Thoracic aorta (tissue), 2 donors: ENCODE results near the gene PRDM15. TPM values are rescaled to one million over a fixed set of nuclear protein-coding genes. Genes with fewer than 3 reads are reported as not detected.

Source experiments
- ATAC-seq: fragments of 150-250 bp; one replicate; pipeline ENCODE4 v1.8.0; 2017; ENCODE audit warnings: low read depth; ENCODE audit not compliant: insufficient number of reproducible peaks, low FRiP score
- DNase-seq: peaks from one replicate; pipeline ENCODE4 v3.0.0-alpha.2; 2020; ENCODE audit warnings: low spot score
- H3K27ac ChIP-seq, 2 donors: fragments of 200-600 bp; sonication (generic); 1 replicate in 1 of 2; 2 replicates in 1 of 2; pipeline ENCODE4 v1.5.1; 2016; ENCODE audit warnings: mild to moderate bottlenecking in 2 of 2, moderate library complexity in 2 of 2
- H3K27me3 ChIP-seq: fragments of 200-600 bp; sonication (generic); replicated peaks from 2 replicates; pipeline ENCODE4 v1.6.0; 2016; ENCODE audit warnings: mild to moderate bottlenecking; ENCODE audit not compliant: insufficient read depth
- H3K36me3 ChIP-seq: fragments of 200-600 bp; sonication (generic); one replicate; pipeline ENCODE4 v1.5.1; 2016
- H3K4me1 ChIP-seq, 2 donors: fragments of 200-600 bp; sonication (generic); 1 replicate in 1 of 2; 2 replicates in 1 of 2; pipeline versions ENCODE4 v1.5.1 to v1.6.0; 2016; ENCODE audit warnings: low read depth in 2 of 2, mild to moderate bottlenecking in 1 of 2; ENCODE audit not compliant: control insufficient read depth in 1 of 2
- H3K4me3 ChIP-seq: fragments of 200-600 bp; sonication (generic); 2 replicates; pipeline ENCODE4 v1.5.1; 2016; ENCODE audit warnings: mild to moderate bottlenecking
- H3K9me3 ChIP-seq: fragments of 200-600 bp; sonication (generic); 2 replicates; pipeline ENCODE4 v1.5.1; 2016
- CTCF ChIP-seq: fragments of 200-600 bp; sonication (generic); IDR thresholded peaks from one replicate; pipeline ENCODE4 v1.5.1; 2019; ENCODE audit warnings: antibody characterized with exemption
- total RNA-seq, 2 donors: library from RNA; depleted of rRNA; stranded (reverse); fragments of >200 nt; gene quantifications; one replicate each; pipeline versions ENCODE4 v1.1.0 to v1.2.3, GENCODE V29; 2016

PRDM15 gene
- total RNA-seq, 2 donors from 2014 or later = 9.0 to 14.9 TPM

DNA sequence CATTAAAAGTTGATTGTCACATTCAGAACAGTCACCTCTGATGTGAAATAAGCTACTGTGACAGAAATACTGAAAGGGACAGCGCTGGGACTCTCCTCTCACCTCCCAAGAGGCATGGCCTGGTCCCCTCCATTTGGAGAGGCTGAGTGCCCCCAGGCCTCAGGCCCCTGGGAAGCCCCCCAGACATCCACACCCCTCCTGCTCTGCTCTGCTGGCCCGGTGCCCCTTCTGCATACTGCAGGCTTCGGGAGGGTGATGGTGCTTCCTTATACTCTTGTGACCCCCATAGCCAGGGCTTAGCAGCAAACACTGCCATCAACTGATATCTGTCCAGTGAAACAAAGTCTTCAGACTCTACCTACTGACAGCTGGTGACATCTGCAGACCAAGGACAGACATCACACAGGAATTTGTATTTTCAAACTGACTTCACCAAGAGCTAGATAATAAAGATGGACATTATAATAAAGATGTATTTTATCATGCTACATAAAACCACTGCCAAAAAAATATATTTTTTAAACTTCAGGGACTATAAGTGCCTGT is 37.8 kb upstream of the PRDM15 start:
- Histone ChIP-seq H3K36me3 (peaks cover 58% of the 10 kb centered on the region), H3K9me3 (no peaks in the 10 kb centered on the region), H3K27me3 (no peaks in the 10 kb centered on the region), H3K27ac (no peak overlapping the region), H3K4me3 (no peak overlapping the region), H3K4me1 (no peaks in the 10 kb centered on the region)
- ATAC-seq (no peak), DNase-seq (no peak)
- no peak for TF ChIP-seq CTCF

GRCh38 chr21:41914965-41915364 is 35.8 kb upstream of the PRDM15 start:
- ATAC-seq (no peak), DNase-seq (no peak)
- TF ChIP-seq CTCF = no peak
- no peak overlapping the region for H3K4me3 ChIP-seq
- no peaks in the 10 kb centered on the region for H3K27me3 ChIP-seq
- peaks cover 67% of the 10 kb centered on the region for H3K36me3 ChIP-seq
- H3K27ac ChIP-seq = no peak overlapping the region
- H3K9me3 ChIP-seq = no peaks in the 10 kb centered on the region
- no peaks in the 10 kb centered on the region for H3K4me1 ChIP-seq

DNA sequence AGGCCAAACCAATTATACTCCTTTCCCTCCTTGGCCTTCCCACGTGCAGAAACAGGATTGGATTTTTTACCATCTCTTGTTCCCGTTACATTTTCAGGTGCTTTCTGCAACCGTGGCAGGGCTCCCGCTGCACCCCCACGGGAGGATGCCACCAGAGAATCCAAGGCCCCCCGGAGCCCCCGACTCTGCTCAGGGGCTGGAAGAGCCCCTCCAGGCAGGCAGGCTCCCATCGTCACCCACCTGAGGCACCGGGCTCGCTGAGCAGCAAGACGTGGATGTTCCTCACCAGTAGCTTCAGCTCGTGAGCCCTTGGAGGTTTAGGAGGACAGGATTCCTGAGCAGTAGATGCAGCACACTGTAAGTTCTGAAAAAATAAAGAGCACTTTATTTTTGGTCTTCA is 35.2 kb upstream of the PRDM15 start:
- H3K9me3 ChIP-seq = no peaks in the 10 kb centered on the region
- no peaks in the 10 kb centered on the region for H3K27me3 ChIP-seq
- ATAC-seq (no peak), DNase-seq (no peak)
- H3K27ac ChIP-seq = no peak overlapping the region
- no peaks in the 10 kb centered on the region for H3K4me1 ChIP-seq
- peaks cover 70% of the 10 kb centered on the region for H3K36me3 ChIP-seq
- TF ChIP-seq CTCF = no peak
- H3K4me3 ChIP-seq = no peak overlapping the region

DNA sequence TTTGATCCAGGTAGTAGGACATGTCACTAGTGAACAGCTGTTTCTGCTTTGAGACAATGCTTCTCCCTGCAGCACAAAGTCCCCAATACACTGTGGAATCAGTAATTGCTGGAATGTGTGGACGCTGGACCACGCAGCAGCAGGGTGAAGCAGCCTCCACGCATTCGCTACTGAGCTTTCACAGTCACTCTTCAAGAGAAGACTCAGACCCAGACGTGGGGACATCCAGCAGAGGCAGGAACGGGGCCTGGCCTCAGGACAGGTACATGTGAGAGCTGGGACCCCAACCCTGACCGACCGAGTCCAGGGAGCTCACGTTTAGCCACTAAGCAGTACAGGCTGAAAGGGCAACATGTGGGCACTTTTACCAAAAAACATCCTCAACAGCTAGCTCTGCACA is 34.1 kb upstream of the PRDM15 start:
- ATAC-seq = no peak
- H3K36me3 ChIP-seq = peaks cover 73% of the 10 kb centered on the region
- TF ChIP-seq CTCF = no peak
- H3K4me1 ChIP-seq = no peaks in the 10 kb centered on the region
- no peaks in the 10 kb centered on the region for H3K9me3 ChIP-seq
- H3K27ac ChIP-seq = no peak overlapping the region
- H3K27me3 ChIP-seq = no peaks in the 10 kb centered on the region
- H3K4me3 ChIP-seq = no peak overlapping the region
- no peak for DNase-seq

- no peaks in the 10 kb centered on the region for H3K27me3 ChIP-seq
- TF ChIP-seq CTCF = no peak
- H3K4me1 ChIP-seq = no peaks in the 10 kb centered on the region
- H3K36me3 ChIP-seq = peaks cover 55% of the 10 kb centered on the region
- no peak overlapping the region for H3K27ac ChIP-seq
- no peaks in the 10 kb centered on the region for H3K9me3 ChIP-seq
- H3K4me3 ChIP-seq = no peak overlapping the region
- DNase-seq (no peak), ATAC-seq (no peak)
Measured at GRCh38 chr21:41908829-41909228, 29.7 kb upstream of the PRDM15 start.
